GM19397 (cell line): ENCODE results near the gene TNS1.

Source experiments
- ATAC-seq: cut with Tn5 transposase; IDR thresholded peaks from one replicate; pipeline ENCODE4 v1.9.1; 2021; ENCODE audit warnings: mild to moderate bottlenecking, moderate library complexity; ENCODE audit not compliant: unreplicated experiment

Gene TNS1

GRCh38 chr2:217919204-217919603 is 83.6 kb downstream of the TNS1 start:
- ATAC-seq, result no peak

GRCh38 chr2:217918308-217919024 is 84.3 kb downstream of the TNS1 start:
- ATAC-seq, result no peak

- no peak for ATAC-seq
These were observed 86.1 kb downstream of the TNS1 start for GRCh38 chr2:217916504-217917254.

- ATAC-seq, result no peak
These were observed 87.1 kb downstream of the TNS1 start for GRCh38 chr2:217915706-217916105.

- ATAC-seq, result no peak
These were observed 87.9 kb downstream of the TNS1 start for GRCh38 chr2:217914878-217915277.

GRCh38 chr2:217914078-217914477 is 88.7 kb downstream of the TNS1 start:
- no peak for ATAC-seq

DNA sequence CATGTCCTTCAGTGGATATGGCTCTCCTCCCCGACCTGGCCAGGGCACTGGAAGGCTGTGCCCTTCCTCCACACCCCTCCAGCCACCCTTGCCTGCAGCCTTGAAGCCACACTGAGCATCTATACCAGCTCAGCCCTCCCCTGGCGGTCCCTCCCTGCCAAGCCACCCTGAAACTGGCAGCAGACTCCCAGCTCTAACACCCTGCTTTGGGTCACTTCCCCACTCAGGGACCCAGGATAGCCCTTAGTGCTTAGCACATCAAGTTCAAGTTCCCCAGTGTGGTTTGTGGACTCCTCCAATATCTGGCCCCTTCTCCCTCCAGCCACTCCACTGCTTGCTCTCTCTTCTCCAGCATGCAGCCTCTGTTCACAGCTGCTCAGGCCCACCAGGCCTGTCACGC is 89.4 kb downstream of the TNS1 start:
- no peak for ATAC-seq

DNA sequence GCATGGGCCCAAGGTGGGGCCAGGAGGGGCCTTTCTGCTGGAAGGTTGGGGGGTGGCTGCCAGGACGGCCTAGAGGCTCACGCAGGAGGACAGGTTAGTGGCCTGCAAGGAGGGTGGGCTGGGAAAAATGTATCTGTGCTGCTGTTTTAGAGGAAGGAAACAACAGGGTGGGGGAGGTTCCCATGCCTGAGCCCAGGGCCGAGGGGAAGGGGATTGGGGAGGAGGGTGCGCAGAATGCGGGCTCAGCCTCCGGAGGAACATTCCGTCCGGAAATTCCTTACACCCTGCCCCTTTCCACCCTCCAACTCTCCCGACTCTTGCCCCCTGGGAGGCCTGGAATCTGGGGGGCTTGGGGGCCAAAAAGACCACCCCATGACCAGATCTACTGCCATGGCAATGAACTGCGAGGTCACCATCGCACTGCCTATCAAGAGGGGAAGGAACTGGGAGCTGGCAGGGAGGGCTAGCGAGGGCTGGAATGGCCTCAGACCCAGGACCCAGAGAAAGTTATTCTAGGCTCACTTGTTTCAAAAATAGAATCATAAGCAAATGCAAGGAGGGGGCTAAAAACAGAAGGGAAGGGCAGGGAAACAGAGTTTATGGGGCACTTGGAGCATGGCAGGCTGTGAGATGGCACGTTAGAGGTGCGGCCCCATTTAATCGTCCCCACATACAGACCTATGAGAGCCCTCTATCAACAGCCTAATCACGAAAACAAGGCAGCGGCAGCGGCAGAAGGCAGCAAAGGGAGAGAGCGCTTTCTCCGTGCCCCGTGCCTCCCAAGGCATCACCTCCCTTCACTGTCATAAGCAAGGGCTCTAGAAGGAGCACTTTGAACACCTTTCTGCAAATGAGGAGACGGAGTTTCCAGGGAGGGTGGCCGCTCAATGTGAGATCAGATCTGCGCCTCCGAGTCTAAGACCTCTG is 90.4 kb downstream of the TNS1 start:
- ATAC-seq, result no peak

DNA sequence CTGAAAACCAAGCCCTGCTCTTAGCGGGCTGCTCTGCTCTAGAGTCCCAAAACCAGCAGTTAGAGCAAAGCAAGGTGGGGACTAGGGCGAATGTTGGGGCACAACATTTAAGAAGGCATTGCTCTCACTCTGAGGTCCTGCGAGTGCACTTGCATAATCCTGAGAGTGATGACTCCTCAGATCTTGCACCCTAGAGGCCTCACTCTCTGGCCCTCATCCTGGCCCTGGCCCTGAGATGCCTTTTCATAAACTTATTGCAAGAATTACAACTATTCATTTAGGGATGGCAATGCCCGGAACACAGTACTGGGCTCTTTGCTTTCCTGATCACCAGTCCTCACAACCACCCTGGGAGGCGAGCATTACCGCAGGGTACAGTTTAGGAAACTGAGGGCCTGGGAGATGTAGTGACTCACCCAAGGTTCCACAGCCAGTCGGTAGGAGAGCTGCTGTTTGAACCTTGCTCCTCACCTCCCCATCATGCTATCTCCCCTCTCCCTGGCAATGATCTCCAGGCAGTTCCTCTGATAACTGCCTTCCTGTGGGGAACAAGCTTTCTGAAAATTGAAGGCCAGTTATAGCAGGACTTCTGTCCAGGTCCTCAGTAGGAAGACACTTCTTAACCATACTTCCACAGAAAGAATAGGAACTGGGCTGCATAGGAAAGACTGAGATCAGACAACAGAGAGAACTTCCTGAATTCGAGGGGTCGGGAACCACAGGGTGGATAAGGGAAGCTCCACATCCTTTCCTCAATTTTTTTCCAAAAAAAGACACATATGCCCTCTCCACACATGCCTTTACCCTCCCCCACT is 91.3 kb downstream of the TNS1 start:
- ATAC-seq, result no peak

DNA sequence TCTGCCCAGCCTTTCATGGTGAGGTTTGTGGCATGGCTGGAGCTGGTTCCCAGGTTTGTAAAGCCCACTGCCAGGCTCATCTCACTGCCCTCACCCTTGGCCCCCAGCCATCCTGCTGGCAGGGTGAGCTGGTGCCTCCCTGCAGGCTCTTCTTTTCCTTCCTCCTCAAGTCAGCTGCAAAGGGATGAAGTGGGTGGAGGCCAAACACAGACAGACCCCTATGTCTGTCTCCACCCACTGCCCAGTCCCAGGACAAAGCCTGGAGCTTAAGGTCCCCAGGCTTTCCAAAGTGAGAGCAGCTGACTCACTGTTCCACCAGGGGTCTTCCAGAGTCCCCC is 92.0 kb downstream of the TNS1 start:
- no peak for ATAC-seq

GRCh38 chr2:217909156-217909820 is 93.5 kb downstream of the TNS1 start:
- ATAC-seq, result no peak

GRCh38 chr2:217908544-217908943 is 94.3 kb downstream of the TNS1 start:
- no peak for ATAC-seq

- no peak for ATAC-seq
These were observed 95.5 kb downstream of the TNS1 start for GRCh38 chr2:217907266-217907665.

GRCh38 chr2:217906798-217907197 is 96.0 kb downstream of the TNS1 start:
- no peak for ATAC-seq

DNA sequence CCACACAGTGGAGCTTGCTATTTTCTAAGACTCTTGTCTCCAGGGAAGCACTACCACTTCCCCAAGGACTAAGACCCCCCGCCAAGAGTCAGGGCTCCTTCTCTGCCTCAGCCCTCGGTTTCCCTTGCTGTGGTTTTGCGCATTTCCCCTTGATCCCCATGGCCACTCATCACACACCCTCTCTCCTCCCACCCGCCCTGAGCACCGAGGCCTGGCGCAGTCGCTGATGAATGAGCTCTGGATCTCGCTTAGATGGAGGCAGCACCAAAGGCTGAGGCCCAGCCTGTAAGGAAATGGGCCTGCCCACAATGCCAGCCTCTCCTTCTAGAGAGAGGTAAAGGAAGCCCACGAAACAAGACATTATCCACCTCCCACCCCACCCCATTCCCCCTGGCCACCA is 96.9 kb downstream of the TNS1 start:
- ATAC-seq, result no peak

DNA sequence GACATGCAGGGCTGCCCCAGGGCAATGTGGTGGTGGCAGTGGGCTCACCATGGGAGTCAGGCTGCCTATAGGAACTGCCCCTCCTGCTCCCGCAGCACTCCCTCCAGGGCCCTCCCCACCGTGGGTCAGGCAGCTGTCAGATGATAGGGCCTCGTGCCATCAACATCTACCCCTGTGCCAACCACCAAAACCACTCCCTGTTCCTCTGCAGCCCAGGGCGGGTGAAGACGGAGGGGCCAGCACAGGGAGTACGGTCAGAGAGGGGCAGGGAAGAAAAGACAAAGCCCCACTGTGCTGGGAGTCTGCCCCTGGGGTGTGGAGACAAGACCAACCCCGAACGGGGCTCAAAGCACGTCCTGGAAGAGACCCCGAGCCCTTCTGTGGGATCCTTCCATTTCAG is 97.4 kb downstream of the TNS1 start:
- no peak for ATAC-seq

- no peak for ATAC-seq
These were observed 98.2 kb downstream of the TNS1 start for GRCh38 chr2:217904614-217904965.

DNA sequence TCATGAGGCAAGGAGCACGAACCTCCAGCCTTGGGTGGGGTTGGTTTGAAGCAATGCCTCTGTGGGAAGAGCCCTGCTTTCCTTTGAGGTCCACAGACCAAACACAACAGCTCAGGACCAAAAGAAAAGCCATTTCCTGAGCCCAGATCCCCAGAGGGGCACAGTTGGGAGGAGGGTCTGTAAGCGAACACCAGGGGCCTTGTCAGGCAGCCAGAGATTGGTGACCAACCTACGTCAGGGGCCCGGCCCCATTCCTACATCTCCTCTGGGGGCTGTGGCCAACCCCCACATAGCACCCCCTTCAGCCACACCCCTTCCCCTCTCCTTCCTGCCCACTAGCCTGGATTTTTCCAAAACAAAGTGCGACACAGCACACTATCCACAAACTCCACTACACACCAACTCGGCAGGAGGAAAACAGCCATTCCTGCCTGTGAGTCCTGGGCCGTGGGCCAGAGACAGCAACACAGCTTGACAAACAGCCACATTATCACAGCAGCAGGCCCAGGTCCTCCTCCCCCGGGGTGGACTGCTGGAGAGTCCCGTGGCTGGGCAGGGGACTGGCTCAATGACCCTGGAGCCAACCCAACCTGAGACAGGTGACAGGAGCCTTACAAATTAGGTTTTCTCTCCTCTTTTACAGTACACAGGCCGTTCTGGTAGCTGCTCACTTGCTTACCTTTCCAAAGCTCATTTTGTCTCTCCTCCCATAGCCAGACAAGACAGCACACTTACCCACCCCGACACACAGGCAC is 98.8 kb downstream of the TNS1 start:
- ATAC-seq, result no peak

GRCh38 chr2:217903142-217903858 is 99.5 kb downstream of the TNS1 start:
- ATAC-seq, result no peak
